ENCODE measurements around the gene HAGHL.
"Not testable (repeated sequence)": the region's sequence is repeated elsewhere in the genome, so short reads cannot be mapped to it uniquely, and the experiment has no call there.

The HAGHL gene

GRCh38 chr16:751152-752006 lies 24.5 kb downstream of the HAGHL start:
- DNase-seq (ENCODE audit: low spot score): no peak
- H3K4me3 ChIP-seq: no peak overlapping the region
- H3K27ac ChIP-seq: no peak overlapping the region
- TF ChIP-seq CTCF (IDR thresholded peaks at IDR 0.05): no peak

- no peak for DNase-seq (ENCODE audit: low spot score)
- H3K27ac ChIP-seq: no peak overlapping the region
- no peak for TF ChIP-seq CTCF (IDR thresholded peaks at IDR 0.05)
- no peak overlapping the region for H3K4me3 ChIP-seq
Observed at GRCh38 chr16:752007-752312, 25.1 kb downstream of the HAGHL start.

GRCh38 chr16:754121-754607 lies 27.3 kb downstream of the HAGHL start:
- DNase-seq (ENCODE audit: low spot score); H3K27ac ChIP-seq; H3K4me3 ChIP-seq: not testable (repeated sequence)

GRCh38 chr16:754656-755055 lies 27.8 kb downstream of the HAGHL start:
- Histone ChIP-seq H3K4me3 (no peak overlapping the region), H3K27ac (no peak overlapping the region)
- no peak for DNase-seq (ENCODE audit: low spot score)
- no peak for TF ChIP-seq CTCF (IDR thresholded peaks at IDR 0.05)

- H3K27ac ChIP-seq: no peak overlapping the region
- H3K4me3 ChIP-seq: no peak overlapping the region
- no peak for TF ChIP-seq CTCF (IDR thresholded peaks at IDR 0.05)
- no peak for DNase-seq (ENCODE audit: low spot score)
Observed at GRCh38 chr16:756428-756827, 29.5 kb downstream of the HAGHL start.

GRCh38 chr16:759110-759910 lies 32.4 kb downstream of the HAGHL start:
- TF ChIP-seq CTCF (IDR thresholded peaks at IDR 0.05): no peak
- Histone ChIP-seq H3K27ac (no peak overlapping the region), H3K4me3 (no peak overlapping the region)
- no peak for DNase-seq (ENCODE audit: low spot score)

- no peak for TF ChIP-seq CTCF (IDR thresholded peaks at IDR 0.05)
- H3K4me3 ChIP-seq: no peak overlapping the region
- DNase-seq (ENCODE audit: low spot score): no peak
- no peak overlapping the region for H3K27ac ChIP-seq
Observed at GRCh38 chr16:760065-760464, 33.2 kb downstream of the HAGHL start.
